ENCODE results near the gene MT1A. TPM values are rescaled to one million over a fixed set of nuclear protein-coding genes. Genes with fewer than 3 reads are reported as not detected.

The MT1A gene
- total RNA-seq, 1 experiment from 2014 or later, result not detected

GRCh38 chr16:56616608-56617211, 21.8 kb upstream of the MT1A start:
- Histone ChIP-seq H3K36me3 (ENCODE audit: insufficient read depth, low read length, poor library complexity, severe bottlenecking) (no peaks in the 10 kb centered on the region), H3K4me3 (ENCODE audit: low read depth, low read length, poor library complexity, severe bottlenecking) (no peak overlapping the region), H3K27ac (ENCODE audit: low read depth, low read length, poor library complexity, severe bottlenecking) (no peak overlapping the region), H3K4me1 (ENCODE audit: insufficient read depth, low read length, poor library complexity, severe bottlenecking) (no peaks in the 10 kb centered on the region), H3K27me3 (replicated peaks; ENCODE audit: insufficient read depth, low read depth, low read length, poor library complexity) (no peaks in the 10 kb centered on the region), H3K9me3 (ENCODE audit: low read depth, low read length, poor library complexity, severe bottlenecking) (no peaks in the 10 kb centered on the region)
- intact Hi-C loops (cut with micrococcal nuclease; ENCODE audit: unreplicated experiment), result no loop called here
- TF ChIP-seq, protein P1, sequence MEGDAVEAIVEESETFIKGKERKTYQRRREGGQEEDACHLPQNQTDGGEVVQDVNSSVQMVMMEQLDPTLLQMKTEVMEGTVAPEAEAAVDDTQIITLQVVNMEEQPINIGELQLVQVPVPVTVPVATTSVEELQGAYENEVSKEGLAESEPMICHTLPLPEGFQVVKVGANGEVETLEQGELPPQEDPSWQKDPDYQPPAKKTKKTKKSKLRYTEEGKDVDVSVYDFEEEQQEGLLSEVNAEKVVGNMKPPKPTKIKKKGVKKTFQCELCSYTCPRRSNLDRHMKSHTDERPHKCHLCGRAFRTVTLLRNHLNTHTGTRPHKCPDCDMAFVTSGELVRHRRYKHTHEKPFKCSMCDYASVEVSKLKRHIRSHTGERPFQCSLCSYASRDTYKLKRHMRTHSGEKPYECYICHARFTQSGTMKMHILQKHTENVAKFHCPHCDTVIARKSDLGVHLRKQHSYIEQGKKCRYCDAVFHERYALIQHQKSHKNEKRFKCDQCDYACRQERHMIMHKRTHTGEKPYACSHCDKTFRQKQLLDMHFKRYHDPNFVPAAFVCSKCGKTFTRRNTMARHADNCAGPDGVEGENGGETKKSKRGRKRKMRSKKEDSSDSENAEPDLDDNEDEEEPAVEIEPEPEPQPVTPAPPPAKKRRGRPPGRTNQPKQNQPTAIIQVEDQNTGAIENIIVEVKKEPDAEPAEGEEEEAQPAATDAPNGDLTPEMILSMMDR (conservative IDR thresholded peaks at IDR 0.05; ENCODE audit: low read depth, low read length), result no peak
- no peak for TF ChIP-seq EZH2 (IDR thresholded peaks at IDR 0.05; ENCODE audit: borderline replicate concordance, low read depth, low read length, poor library complexity, severe bottlenecking)
- BruUV-seq (replicated peaks), result no TSS peak
- ChIA-PET POLR2A (ENCODE audit: low non-redundant PET) (no interaction called here), CTCF (no interaction called here)
- DNase-seq (ENCODE audit: low spot score), result no peak

DNA sequence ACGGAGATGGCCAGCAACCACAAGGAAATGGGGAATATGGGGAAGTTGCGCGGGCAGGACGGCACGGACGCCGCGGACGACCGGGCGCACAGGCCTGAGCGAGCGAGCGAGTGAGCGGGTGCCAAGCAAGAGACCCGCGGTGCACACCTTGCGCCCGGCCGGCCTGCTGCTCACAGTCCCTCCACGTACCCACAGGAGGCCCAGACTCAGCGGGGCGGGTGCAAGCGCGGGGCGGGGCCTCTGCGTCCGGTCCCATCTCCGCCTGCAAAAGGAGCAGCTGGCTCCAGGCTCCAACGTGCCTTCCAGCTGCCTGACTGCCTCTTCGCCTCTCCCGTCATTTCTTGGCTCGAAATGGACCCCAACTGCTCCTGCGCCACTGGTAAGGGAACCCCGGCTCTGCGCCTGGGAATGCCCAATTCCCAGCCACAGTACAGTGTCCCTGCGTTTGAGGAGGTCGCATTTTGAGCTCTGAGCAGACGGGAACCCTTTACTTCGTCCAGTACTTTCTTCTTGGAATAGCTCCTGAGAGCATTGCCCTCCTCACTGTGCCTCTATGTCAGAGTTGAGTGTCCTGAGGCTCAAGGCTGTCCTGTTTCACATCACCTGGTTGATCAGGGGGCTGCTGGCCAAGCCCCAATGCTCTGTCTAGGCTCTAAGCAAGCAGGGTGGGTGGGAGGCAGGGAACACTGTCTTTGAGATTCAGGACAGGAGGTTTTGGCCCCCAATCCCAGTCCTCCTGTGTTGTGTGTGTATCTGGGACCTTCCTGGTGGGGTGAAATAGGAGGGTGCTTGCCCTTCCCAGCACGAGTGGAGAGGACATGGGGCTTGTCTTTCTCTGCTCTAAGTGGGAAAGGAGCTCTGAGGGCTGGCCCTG, 21.0 kb upstream of the MT1A start:
- Histone ChIP-seq H3K4me1 (ENCODE audit: insufficient read depth, low read length, poor library complexity, severe bottlenecking) (no peaks in the 10 kb centered on the region), H3K4me3 (ENCODE audit: low read depth, low read length, poor library complexity, severe bottlenecking) (no peak overlapping the region), H3K27ac (ENCODE audit: low read depth, low read length, poor library complexity, severe bottlenecking) (no peak overlapping the region), H3K36me3 (ENCODE audit: insufficient read depth, low read length, poor library complexity, severe bottlenecking) (no peaks in the 10 kb centered on the region), H3K9me3 (ENCODE audit: low read depth, low read length, poor library complexity, severe bottlenecking) (no peaks in the 10 kb centered on the region), H3K27me3 (replicated peaks; ENCODE audit: insufficient read depth, low read depth, low read length, poor library complexity) (no peaks in the 10 kb centered on the region)
- POLR2A ChIA-PET (ENCODE audit: low non-redundant PET), result no interaction called here
- BruUV-seq (replicated peaks), result no TSS peak
- TF ChIP-seq, protein P1 (conservative IDR thresholded peaks at IDR 0.05; ENCODE audit: low read depth, low read length), result no peak
- no peak for TF ChIP-seq EZH2 (IDR thresholded peaks at IDR 0.05; ENCODE audit: borderline replicate concordance, low read depth, low read length, poor library complexity, severe bottlenecking)
- intact Hi-C loops (cut with micrococcal nuclease; ENCODE audit: unreplicated experiment), result no loop called here
- CTCF ChIA-PET, result no interaction called here
- DNase-seq (ENCODE audit: low spot score), result no peak

GRCh38 chr16:56618138-56618537, 20.3 kb upstream of the MT1A start:
- ChIA-PET CTCF (no interaction called here), POLR2A (ENCODE audit: low non-redundant PET) (no interaction called here)
- Histone ChIP-seq H3K4me3 (ENCODE audit: low read depth, low read length, poor library complexity, severe bottlenecking) (no peak overlapping the region), H3K36me3 (ENCODE audit: insufficient read depth, low read length, poor library complexity, severe bottlenecking) (no peaks in the 10 kb centered on the region), H3K27ac (ENCODE audit: low read depth, low read length, poor library complexity, severe bottlenecking) (no peak overlapping the region), H3K27me3 (replicated peaks; ENCODE audit: insufficient read depth, low read depth, low read length, poor library complexity) (no peaks in the 10 kb centered on the region), H3K9me3 (ENCODE audit: low read depth, low read length, poor library complexity, severe bottlenecking) (no peaks in the 10 kb centered on the region), H3K4me1 (ENCODE audit: insufficient read depth, low read length, poor library complexity, severe bottlenecking) (no peaks in the 10 kb centered on the region)
- intact Hi-C loops (cut with micrococcal nuclease; ENCODE audit: unreplicated experiment), result no loop called here
- no peak for TF ChIP-seq EZH2 (IDR thresholded peaks at IDR 0.05; ENCODE audit: borderline replicate concordance, low read depth, low read length, poor library complexity, severe bottlenecking)
- TF ChIP-seq, protein P1 (conservative IDR thresholded peaks at IDR 0.05; ENCODE audit: low read depth, low read length), result no peak
- BruUV-seq (replicated peaks), result no TSS peak
- no peak for DNase-seq (ENCODE audit: low spot score)
